Choroid plexus epithelial cell (primary cell): ENCODE measurements around the gene SLC6A1.

Source experiments
- DNase-seq: peaks from one replicate; pipeline ENCODE4 v3.0.0-alpha.2; 2010; ENCODE audit warnings: low read depth
- H3K4me3 ChIP-seq: 2 replicates; pipeline ENCODE4 v1.5.1; 2011; ENCODE audit warnings: low read depth, mild to moderate bottlenecking, control low read depth, low read length, moderate library complexity
- TF ChIP-seq, protein P1 (sequence below): conservative IDR thresholded peaks from 2 replicates; pipeline ENCODE4 v1.5.1; 2011; ENCODE audit warnings: low read depth, mild to moderate bottlenecking, control low read depth, inconsistent platforms, low read length, moderate library complexity

SLC6A1 gene

DNA sequence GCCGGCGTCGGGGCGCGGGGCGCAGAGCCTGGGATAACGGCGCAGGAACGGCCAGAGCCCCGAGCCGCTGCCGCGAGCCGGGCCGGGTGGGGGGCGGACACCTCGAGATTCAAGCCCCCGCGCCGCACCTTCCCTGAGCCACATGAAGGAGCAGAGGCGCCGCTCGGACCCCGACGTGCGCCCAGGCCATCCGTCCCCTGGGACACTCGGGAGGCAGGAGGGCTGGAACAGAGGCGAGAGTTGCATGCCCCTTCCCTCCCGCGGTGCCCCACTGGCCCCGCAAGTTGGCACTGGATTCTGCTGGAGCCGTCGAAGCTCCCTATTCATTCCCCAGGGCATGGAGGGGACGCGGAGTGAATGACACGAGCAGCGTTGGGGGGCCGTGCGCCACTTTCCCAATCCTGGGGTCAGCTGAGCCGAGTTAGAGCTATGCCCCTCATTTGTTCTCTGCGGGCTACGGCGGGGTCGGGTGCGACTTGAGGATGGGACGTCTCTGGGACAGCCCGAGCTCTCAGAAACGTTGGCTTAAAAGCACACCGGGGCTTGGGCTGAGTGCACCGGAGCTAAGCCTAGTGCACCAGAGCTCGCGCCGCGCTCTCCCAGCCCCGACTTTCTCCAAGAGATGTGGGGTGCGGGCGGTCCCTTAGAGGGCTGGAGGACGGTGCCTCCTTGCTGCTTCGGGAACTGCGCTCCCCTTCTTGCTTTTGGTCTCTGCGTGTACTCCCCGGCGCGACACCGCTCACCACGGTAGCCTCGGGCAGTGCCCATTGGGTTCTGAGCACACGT lies 588 bp downstream of the SLC6A1 start:
- H3K4me3 ChIP-seq = no peak overlapping the region
- DNase-seq = no peak
- TF ChIP-seq, protein P1, sequence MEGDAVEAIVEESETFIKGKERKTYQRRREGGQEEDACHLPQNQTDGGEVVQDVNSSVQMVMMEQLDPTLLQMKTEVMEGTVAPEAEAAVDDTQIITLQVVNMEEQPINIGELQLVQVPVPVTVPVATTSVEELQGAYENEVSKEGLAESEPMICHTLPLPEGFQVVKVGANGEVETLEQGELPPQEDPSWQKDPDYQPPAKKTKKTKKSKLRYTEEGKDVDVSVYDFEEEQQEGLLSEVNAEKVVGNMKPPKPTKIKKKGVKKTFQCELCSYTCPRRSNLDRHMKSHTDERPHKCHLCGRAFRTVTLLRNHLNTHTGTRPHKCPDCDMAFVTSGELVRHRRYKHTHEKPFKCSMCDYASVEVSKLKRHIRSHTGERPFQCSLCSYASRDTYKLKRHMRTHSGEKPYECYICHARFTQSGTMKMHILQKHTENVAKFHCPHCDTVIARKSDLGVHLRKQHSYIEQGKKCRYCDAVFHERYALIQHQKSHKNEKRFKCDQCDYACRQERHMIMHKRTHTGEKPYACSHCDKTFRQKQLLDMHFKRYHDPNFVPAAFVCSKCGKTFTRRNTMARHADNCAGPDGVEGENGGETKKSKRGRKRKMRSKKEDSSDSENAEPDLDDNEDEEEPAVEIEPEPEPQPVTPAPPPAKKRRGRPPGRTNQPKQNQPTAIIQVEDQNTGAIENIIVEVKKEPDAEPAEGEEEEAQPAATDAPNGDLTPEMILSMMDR = no peak

DNA sequence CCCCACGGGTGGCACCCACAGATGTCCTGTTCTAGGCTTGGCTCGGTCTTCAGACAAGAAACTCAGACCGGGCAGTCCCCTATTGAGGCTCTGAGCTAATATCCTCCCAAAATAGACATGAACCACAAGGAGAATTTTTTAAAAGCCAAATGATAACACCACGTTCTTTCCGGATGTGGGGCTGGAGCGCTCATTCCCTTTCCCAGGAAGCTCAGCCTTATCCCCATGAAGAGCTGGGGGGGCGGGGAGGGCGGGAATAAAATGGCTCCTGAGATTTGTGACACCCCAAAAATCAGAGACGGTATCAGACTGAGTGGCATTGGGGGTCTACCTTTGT lies 1.1 kb downstream of the SLC6A1 start:
- TF ChIP-seq, protein P1 = no peak
- DNase-seq = no peak
- H3K4me3 ChIP-seq = no peak overlapping the region

DNA sequence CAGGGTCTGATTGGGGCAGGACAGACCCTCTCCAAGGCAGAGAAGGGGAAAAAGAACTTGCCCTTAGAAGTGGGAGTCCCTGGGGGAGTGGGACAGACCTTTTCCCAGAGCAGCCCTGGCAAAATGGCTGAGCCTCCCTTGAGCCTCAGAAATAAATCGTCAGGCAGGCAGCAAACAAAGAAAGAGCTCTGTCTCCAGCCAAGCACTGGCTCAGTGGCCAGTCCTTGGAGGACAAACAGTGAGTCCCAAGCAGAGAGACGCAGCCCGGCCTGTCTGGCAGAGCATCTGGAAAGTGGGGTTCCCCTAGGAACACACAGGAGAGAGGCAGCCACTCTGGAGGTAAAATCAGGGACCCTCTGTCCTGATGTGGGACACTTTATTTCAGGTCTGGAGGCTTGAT lies 1.8 kb downstream of the SLC6A1 start:
- no peak for DNase-seq
- H3K4me3 ChIP-seq = no peak overlapping the region
- TF ChIP-seq, protein P1 = no peak

DNA sequence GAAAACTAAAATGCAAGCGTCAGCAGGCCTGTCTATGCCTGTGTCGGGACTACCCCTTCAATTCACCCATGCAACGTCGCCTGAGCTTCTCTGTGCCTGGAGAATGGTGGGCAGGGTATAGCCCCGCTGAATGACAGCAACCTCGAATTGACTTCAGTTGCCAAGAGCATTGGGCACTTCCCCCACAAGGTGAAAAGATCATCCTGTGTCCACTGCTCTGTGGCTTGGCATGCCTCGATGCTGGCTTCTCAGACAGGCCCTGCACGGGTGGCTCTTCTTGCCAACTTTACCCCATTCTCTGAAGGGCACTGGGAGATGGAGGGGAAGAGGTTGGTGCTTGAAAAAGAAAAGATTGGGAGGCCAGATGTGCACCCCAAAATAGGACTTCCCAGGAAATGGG lies 3.3 kb downstream of the SLC6A1 start:
- TF ChIP-seq, protein P1 = no peak
- no peak overlapping the region for H3K4me3 ChIP-seq
- DNase-seq = no peak

DNA sequence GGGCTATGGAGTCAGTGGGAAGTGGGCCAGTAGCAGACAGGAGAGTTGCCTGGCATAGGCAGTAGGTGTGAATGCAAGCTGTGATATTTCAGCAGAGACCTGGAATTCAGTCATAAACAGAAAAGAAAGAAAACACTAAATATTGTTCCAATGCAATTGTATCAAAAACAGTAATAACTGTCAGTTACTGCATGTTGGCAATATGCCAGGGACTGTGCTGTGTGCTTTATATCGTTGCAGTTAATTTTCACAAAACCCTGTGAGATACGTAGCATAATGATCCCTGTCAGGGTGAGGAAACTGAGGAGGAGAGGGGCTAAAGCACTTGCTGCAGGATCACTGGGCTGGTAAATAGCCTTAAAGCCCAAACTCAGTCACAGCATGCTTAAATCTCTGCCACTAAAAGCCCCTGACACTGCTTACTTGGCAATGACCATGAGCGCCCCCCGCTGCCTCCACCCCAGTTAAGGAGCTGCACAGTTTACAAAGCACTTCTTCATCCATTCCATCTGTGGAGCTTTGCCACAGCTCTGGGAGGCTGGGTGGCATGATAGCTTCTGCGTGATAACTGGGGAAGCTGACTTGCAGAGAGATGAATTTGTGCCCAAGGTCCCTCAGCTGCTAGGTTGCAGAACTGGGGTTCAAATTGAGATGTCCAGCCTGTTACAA lies 3.9 kb downstream of the SLC6A1 start:
- TF ChIP-seq, protein P1 = no peak
- H3K4me3 ChIP-seq = no peak overlapping the region
- DNase-seq = no peak

DNA sequence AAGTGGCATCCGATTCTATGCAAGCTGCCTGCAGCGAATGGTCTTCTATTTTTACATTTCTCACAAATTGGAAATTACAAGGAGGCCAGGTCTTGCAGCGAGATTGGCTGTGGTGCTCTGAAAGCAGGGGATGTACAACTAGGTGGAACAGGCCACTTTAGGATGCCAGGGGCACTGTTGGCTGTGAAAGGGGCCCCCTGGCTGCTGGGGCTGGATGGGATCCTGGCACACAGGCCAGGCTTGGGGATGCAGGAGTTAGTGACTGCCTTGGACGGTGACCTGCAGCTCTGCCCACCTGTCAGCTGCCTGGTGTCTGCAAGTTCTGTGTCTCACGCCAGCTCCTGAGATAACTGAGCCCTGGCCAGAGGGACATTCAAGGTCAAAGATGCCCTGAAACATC lies 4.6 kb downstream of the SLC6A1 start:
- no peak for DNase-seq
- TF ChIP-seq, protein P1 = no peak

DNA sequence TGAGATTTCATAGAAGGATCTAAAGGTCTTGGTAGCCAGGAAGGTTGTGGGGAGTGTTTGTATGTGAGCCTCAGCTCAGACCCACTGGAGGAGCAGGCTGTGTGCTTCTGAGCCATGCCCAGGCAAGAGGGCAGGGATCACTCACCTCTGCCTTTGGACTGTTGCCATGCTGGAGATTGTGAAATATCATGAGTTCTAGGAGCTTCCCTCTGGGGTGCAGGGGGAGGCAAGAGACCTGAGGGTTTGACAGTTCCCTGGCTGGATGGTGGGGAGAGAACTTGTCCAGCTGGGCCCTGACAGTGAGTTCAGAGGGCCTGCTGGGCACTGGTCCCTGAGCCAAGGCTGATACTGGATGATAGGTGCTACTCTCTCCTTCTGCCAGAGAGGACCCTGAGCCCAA lies 6.0 kb downstream of the SLC6A1 start:
- H3K4me3 ChIP-seq = no peak overlapping the region
- DNase-seq = no peak
- TF ChIP-seq, protein P1 = no peak

More for the DNA sequence above, 4.6 kb downstream of the SLC6A1 start:
- H3K4me3 ChIP-seq = no peak overlapping the region
